ENCODE data around the gene EIF5A.

DNA sequence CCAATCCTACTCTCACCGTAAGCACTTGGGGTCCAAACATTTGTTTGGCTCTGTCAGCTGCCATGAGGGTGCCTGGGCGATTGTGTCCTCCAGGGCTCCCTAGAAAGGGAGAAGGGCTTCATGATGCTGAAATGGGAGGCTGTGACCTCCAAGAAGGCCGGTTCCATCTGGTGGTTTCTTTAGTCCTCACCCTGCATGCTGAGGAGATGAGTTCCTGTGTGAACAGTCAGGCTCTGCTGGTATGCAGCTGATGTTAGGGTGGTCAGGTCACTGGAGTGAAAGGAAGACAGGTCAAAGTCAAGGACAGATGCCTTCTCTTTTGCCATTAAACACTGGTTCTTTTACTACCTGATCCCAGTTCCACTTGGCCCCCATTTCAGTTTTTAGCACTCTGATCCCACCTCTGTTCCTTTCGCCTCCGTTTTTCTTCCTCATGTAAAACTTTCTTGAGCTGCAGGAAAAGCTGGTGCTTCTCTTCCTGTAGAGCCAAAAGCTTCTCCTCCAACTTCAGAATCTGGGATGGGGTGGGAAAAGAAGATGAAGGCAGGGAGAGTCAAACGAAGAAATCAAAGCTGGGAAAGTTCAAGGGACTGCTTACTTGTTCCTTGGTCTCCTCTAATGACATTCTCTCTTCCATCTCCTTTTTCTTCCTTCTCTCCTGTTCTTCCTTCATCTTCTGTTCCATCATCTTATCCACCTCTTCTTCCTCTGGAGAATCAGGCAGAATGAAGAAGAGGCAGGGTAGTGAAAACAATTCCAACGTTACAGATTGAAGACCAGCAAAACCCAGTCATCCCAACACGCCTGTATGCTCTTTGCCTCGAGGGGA is 6.7 kb downstream of the EIF5A start:
- TF ChIP-seq, protein P1, sequence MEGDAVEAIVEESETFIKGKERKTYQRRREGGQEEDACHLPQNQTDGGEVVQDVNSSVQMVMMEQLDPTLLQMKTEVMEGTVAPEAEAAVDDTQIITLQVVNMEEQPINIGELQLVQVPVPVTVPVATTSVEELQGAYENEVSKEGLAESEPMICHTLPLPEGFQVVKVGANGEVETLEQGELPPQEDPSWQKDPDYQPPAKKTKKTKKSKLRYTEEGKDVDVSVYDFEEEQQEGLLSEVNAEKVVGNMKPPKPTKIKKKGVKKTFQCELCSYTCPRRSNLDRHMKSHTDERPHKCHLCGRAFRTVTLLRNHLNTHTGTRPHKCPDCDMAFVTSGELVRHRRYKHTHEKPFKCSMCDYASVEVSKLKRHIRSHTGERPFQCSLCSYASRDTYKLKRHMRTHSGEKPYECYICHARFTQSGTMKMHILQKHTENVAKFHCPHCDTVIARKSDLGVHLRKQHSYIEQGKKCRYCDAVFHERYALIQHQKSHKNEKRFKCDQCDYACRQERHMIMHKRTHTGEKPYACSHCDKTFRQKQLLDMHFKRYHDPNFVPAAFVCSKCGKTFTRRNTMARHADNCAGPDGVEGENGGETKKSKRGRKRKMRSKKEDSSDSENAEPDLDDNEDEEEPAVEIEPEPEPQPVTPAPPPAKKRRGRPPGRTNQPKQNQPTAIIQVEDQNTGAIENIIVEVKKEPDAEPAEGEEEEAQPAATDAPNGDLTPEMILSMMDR (IDR thresholded peaks at IDR 0.05), result no peak
- TF ChIP-seq POLR2A (IDR thresholded peaks at IDR 0.05), result no peak
